LNCaP clone FGC (cell line): ENCODE data around the gene SLC39A7.

Experiments used
- DNase-seq: peaks from one replicate; pipeline ENCODE4 v3.0.0-alpha.2; 2011; ENCODE audit warnings: low read depth
- H3K4me3 ChIP-seq: 2 replicates; pipeline ENCODE4 v1.5.1; 2011; ENCODE audit warnings: mild to moderate bottlenecking, low read depth, low read length, control low read depth
- CTCF ChIP-seq: IDR thresholded peaks from 2 replicates; pipeline ENCODE4 v1.5.1; 2012; ENCODE audit warnings: mild to moderate bottlenecking; ENCODE audit not compliant: control insufficient read depth, insufficient read depth; ENCODE audit errors: extremely low read depth

SLC39A7 gene

GRCh38 chr6:33166363-33166762 is 34.3 kb upstream of the SLC39A7 start:
- no peak overlapping the region for H3K4me3 ChIP-seq
- no peak for DNase-seq
- no peak for TF ChIP-seq CTCF

GRCh38 chr6:33166811-33167210 is 33.9 kb upstream of the SLC39A7 start:
- DNase-seq: no peak
- TF ChIP-seq CTCF: no peak
- no peak overlapping the region for H3K4me3 ChIP-seq

- no peak overlapping the region for H3K4me3 ChIP-seq
- no peak for DNase-seq
- no peak for TF ChIP-seq CTCF
These were observed 33.0 kb upstream of the SLC39A7 start for GRCh38 chr6:33167374-33168283.

GRCh38 chr6:33168284-33168601 is 32.4 kb upstream of the SLC39A7 start:
- no peak overlapping the region for H3K4me3 ChIP-seq
- no peak for TF ChIP-seq CTCF
- no peak for DNase-seq

- no peak for DNase-seq
- H3K4me3 ChIP-seq: no peak overlapping the region
- TF ChIP-seq CTCF: no peak
These were observed 32.0 kb upstream of the SLC39A7 start for GRCh38 chr6:33168639-33169038.

- no peak for TF ChIP-seq CTCF
- H3K4me3 ChIP-seq: no peak overlapping the region
- no peak for DNase-seq
These were observed 31.1 kb upstream of the SLC39A7 start for GRCh38 chr6:33169291-33170175.
